HG03432 (cell line): ENCODE results near the gene PLD5.
"Not testable (repeated sequence)": the region's sequence is repeated elsewhere in the genome, so short reads cannot be mapped to it uniquely, and the experiment has no call there.

Experiments
- ATAC-seq: cut with Tn5 transposase; IDR thresholded peaks from one replicate; pipeline ENCODE4 v1.9.1; 2021; ENCODE audit warnings: mild to moderate bottlenecking, moderate library complexity; ENCODE audit not compliant: unreplicated experiment

PLD5 gene

GRCh38 chr1:242185731-242186130, 338.8 kb downstream of the PLD5 start:
- ATAC-seq, result peak; percentile 46

- no peak for ATAC-seq
Observed at GRCh38 chr1:242184955-242185354, 339.5 kb downstream of the PLD5 start.

- ATAC-seq, result peak; percentile 86
Observed at GRCh38 chr1:242179767-242180166, 344.7 kb downstream of the PLD5 start.

- ATAC-seq, result peak; percentile 9
Observed at GRCh38 chr1:242178924-242179708, 345.4 kb downstream of the PLD5 start.

- no peak for ATAC-seq
Observed at GRCh38 chr1:242178436-242178835, 346.1 kb downstream of the PLD5 start.

- no peak for ATAC-seq
Observed at GRCh38 chr1:242162140-242162539, 362.4 kb downstream of the PLD5 start.

- peak; percentile 73 for ATAC-seq
Observed at GRCh38 chr1:242147096-242147976, 377.2 kb downstream of the PLD5 start.

- peak; percentile 34 for ATAC-seq
Observed at GRCh38 chr1:242146652-242147051, 377.8 kb downstream of the PLD5 start.

- ATAC-seq, result no peak
Observed at GRCh38 chr1:242140836-242141235, 383.7 kb downstream of the PLD5 start.

GRCh38 chr1:242139986-242140385, 384.5 kb downstream of the PLD5 start:
- ATAC-seq, result no peak

- peak; percentile 83 for ATAC-seq
Observed at GRCh38 chr1:242139442-242139841, 385.1 kb downstream of the PLD5 start.

GRCh38 chr1:242133796-242134195, 390.7 kb downstream of the PLD5 start:
- no peak for ATAC-seq

GRCh38 chr1:242133351-242133750, 391.1 kb downstream of the PLD5 start:
- ATAC-seq, result no peak

- ATAC-seq, result no peak
Observed at GRCh38 chr1:242132121-242132817, 392.2 kb downstream of the PLD5 start.

- ATAC-seq, result peak; percentile 78
Observed at GRCh38 chr1:242128951-242129502, 395.5 kb downstream of the PLD5 start.

GRCh38 chr1:242120432-242120831, 404.1 kb downstream of the PLD5 start:
- no peak for ATAC-seq

GRCh38 chr1:242100921-242101320, 423.6 kb downstream of the PLD5 start:
- ATAC-seq, result no peak

- not testable (repeated sequence) for ATAC-seq
Observed at GRCh38 chr1:242097283-242097682, 427.2 kb downstream of the PLD5 start.

- ATAC-seq, result no peak
Observed at GRCh38 chr1:242093116-242093515, 431.4 kb downstream of the PLD5 start.

GRCh38 chr1:242089911-242090310, 434.6 kb downstream of the PLD5 start:
- no peak for ATAC-seq

- no peak for ATAC-seq
Observed at GRCh38 chr1:242088875-242089274, 435.6 kb downstream of the PLD5 start.
